Trophoblast cell (in vitro differentiated cells and primary cell): ENCODE results near the gene ING3.

ENCODE experiments used
- DNase-seq, 2 donors: peaks; one replicate each; pipeline ENCODE4 v3.0.0-alpha.2; 2016
- H2AFZ ChIP-seq: 2 replicates; pipeline ENCODE4 v1.6.1; 2013; ENCODE audit warnings: low read length, moderate library complexity, mild to moderate bottlenecking; ENCODE audit not compliant: insufficient read depth, poor library complexity
- H2AK5ac ChIP-seq: 2 replicates; pipeline ENCODE4 v1.6.1; 2013; ENCODE audit warnings: mild to moderate bottlenecking, low read length
- H2BK120ac ChIP-seq: 2 replicates; pipeline ENCODE4 v1.6.1; 2013; ENCODE audit warnings: low read length, mild to moderate bottlenecking, moderate library complexity; ENCODE audit not compliant: insufficient read depth, poor library complexity
- H2BK12ac ChIP-seq: 2 replicates; pipeline ENCODE4 v1.6.1; 2013; ENCODE audit warnings: mild to moderate bottlenecking, low read length, moderate library complexity
- H2BK5ac ChIP-seq: 2 replicates; pipeline ENCODE4 v1.6.1; 2013; ENCODE audit warnings: low read length, low read depth, moderate library complexity, mild to moderate bottlenecking; ENCODE audit not compliant: poor library complexity
- H3K14ac ChIP-seq: 2 replicates; pipeline ENCODE4 v1.6.1; 2013; ENCODE audit warnings: mild to moderate bottlenecking, low read length
- H3K18ac ChIP-seq: 2 replicates; pipeline ENCODE4 v1.6.1; 2013; ENCODE audit warnings: mild to moderate bottlenecking, low read length
- H3K23ac ChIP-seq: 2 replicates; pipeline ENCODE4 v1.6.1; 2013; ENCODE audit warnings: low read length
- H3K27ac ChIP-seq: 2 replicates; pipeline ENCODE4 v1.5.1; 2013; ENCODE audit warnings: low read depth, mild to moderate bottlenecking, inconsistent platforms, low read length, moderate library complexity
- H3K27me3 ChIP-seq: 2 replicates; pipeline ENCODE4 v1.6.1; 2013; ENCODE audit warnings: inconsistent platforms, mild to moderate bottlenecking, low read length, moderate library complexity; ENCODE audit not compliant: insufficient read depth
- H3K36me3 ChIP-seq, 2 experiments: 1 replicate in 1 of 2; 2 replicates in 1 of 2; pipeline ENCODE4 v1.6.1; 2013; ENCODE audit warnings: low read length in 2 of 2, mild to moderate bottlenecking in 2 of 2, moderate library complexity in 1 of 2; ENCODE audit not compliant: insufficient read depth in 2 of 2, control insufficient read depth in 1 of 2
- H3K4ac ChIP-seq: 2 replicates; pipeline ENCODE4 v1.6.1; 2013; ENCODE audit warnings: low read depth, mild to moderate bottlenecking, low read length, moderate library complexity
- H3K4me1 ChIP-seq, 2 experiments: 1 replicate in 1 of 2; 2 replicates in 1 of 2; pipeline ENCODE4 v1.6.1; 2013; ENCODE audit warnings: low read length in 2 of 2, mild to moderate bottlenecking in 2 of 2, moderate library complexity in 1 of 2; ENCODE audit not compliant: insufficient read depth in 2 of 2, control insufficient read depth in 1 of 2
- H3K4me2 ChIP-seq: 2 replicates; pipeline ENCODE4 v1.6.1; 2013; ENCODE audit warnings: inconsistent platforms, mild to moderate bottlenecking, low read length, moderate library complexity
- H3K4me3 ChIP-seq: 2 replicates; pipeline ENCODE4 v1.5.1; 2013; ENCODE audit warnings: mild to moderate bottlenecking, low read depth, low read length, inconsistent platforms
- H3K79me1 ChIP-seq: one replicate; pipeline ENCODE4 v1.6.1; 2013; ENCODE audit warnings: low read length
- H3K79me2 ChIP-seq: 2 replicates; pipeline ENCODE4 v1.6.1; 2013; ENCODE audit warnings: low read length, mild to moderate bottlenecking; ENCODE audit not compliant: control insufficient read depth, insufficient read depth, poor library complexity
- H3K9ac ChIP-seq: 2 replicates; pipeline ENCODE4 v1.6.1; 2013; ENCODE audit warnings: mild to moderate bottlenecking, low read length
- H3K9me3 ChIP-seq: 2 replicates; pipeline ENCODE4 v1.6.1; 2013; ENCODE audit warnings: low read depth, mild to moderate bottlenecking, control low read depth, inconsistent platforms, low read length; ENCODE audit not compliant: insufficient read depth
- H4K12ac ChIP-seq: 2 replicates; pipeline ENCODE4 v1.6.1; 2013; ENCODE audit warnings: low read depth, mild to moderate bottlenecking, low read length, moderate library complexity
- H4K8ac ChIP-seq: 2 replicates; pipeline ENCODE4 v1.6.1; 2013; ENCODE audit warnings: low read depth, mild to moderate bottlenecking, low read length, moderate library complexity
- H4K91ac ChIP-seq: one replicate; pipeline ENCODE4 v1.6.1; 2013; ENCODE audit warnings: low read depth, mild to moderate bottlenecking, low read length, moderate library complexity
- WGBS: extraction: QIAGEN DNeasy Blood & Tissue Kit; methylation state at CpG from one replicate; pipeline ENCODE4 v1.1.7; 2013; ENCODE audit warnings: missing lambda C conversion rate; ENCODE audit not compliant: insufficient read length, insufficient coverage; ENCODE audit errors: extremely low coverage; 5-methylcytosine and 5-hydroxymethylcytosine counted together

The ING3 gene

DNA sequence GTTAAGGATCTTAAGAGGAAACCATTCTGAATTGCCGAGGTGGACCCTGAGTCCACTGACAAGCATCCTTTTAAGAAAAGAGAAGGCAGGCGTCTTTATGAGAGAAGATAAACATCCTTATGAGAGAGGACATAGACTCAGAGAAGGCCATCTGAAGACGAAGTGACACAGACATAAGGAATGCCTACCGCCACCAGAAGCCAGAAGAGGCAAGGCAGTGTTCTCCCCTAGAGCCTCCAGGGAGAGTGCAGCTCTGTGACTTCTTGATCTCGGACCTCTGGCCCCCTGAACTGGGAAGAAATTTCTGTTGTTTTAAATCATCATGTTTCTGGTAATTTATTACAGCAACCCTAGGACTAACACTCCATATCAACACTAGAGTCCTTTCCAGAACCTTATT is 25.2 kb upstream of the ING3 start:
- H3K27ac ChIP-seq, result no peak overlapping the region
- H2BK5ac ChIP-seq, result no peak overlapping the region
- no peaks in the 10 kb centered on the region for H3K4me1 ChIP-seq
- H4K91ac ChIP-seq, result no peak overlapping the region
- no peak overlapping the region for H4K12ac ChIP-seq
- H3K14ac ChIP-seq, result no peak overlapping the region
- no peaks in the 10 kb centered on the region for H3K27me3 ChIP-seq
- WGBS, result no CpG with 5 or more reads among the region's 5 CpGs
- H2AFZ ChIP-seq, result no peak overlapping the region
- no peak overlapping the region for H3K18ac ChIP-seq
- DNase-seq, result peak; percentile 63 to 78
- H2BK120ac ChIP-seq, result no peak overlapping the region
- H3K4ac ChIP-seq, result no peak overlapping the region
- no peak overlapping the region for H3K4me2 ChIP-seq
- H3K23ac ChIP-seq, result no peak overlapping the region
- H3K79me2 ChIP-seq, result no peaks in the 10 kb centered on the region
- H3K36me3 ChIP-seq, result no peaks in the 10 kb centered on the region
- no peak overlapping the region for H4K8ac ChIP-seq
- no peak overlapping the region for H3K9ac ChIP-seq
- no peaks in the 10 kb centered on the region for H3K9me3 ChIP-seq
- H2BK12ac ChIP-seq, result no peak overlapping the region
- H3K79me1 ChIP-seq, result no peaks in the 10 kb centered on the region
- H3K4me3 ChIP-seq, result no peak overlapping the region
- H2AK5ac ChIP-seq, result no peak overlapping the region

GRCh38 chr7:120926943-120927346 is 23.6 kb upstream of the ING3 start:
- no CpG with 5 or more reads among the region's 2 CpGs for WGBS
- no peaks in the 10 kb centered on the region for H3K4me1 ChIP-seq
- no peaks in the 10 kb centered on the region for H3K9me3 ChIP-seq

DNA sequence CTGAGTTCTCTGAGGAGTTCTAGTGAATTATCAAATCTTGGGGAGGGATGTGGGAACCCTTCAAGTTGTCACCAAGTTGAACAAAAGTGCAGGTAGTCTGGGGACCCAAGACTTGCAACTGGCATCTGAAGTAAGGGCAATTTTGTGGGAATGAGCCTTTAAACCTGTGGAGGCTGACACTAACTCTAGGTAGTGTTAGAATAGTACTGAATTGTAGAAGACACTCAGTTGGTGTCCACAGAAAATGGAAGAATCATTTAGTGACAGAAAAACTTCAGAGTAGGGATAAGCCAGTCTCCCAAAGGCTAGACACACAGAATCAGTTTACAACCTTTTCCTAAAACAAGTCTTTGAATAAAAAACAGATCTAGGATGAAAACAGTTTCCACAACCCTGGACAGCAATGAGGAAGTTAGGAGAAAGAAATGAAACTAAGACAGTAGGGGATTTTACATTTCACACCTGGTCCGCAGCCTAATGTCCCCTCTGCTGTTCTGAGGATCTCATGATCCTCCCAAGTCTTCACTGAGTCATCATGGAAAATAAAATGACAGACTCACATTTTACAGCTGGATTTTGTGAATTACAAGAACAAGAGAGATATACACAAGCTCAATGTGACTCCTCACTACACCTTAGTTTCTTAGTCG is 23.0 kb upstream of the ING3 start:
- Histone ChIP-seq H3K9ac (no peak overlapping the region), H3K27me3 (no peaks in the 10 kb centered on the region), H2BK12ac (no peak overlapping the region), H3K14ac (no peak overlapping the region), H3K36me3 (no peaks in the 10 kb centered on the region), H3K4me3 (no peak overlapping the region), H3K79me2 (no peaks in the 10 kb centered on the region), H4K91ac (no peak overlapping the region), H2AK5ac (no peak overlapping the region), H4K8ac (no peak overlapping the region), H3K18ac (no peak overlapping the region), H2AFZ (no peak overlapping the region), H3K4me2 (no peak overlapping the region), H3K4me1 (no peaks in the 10 kb centered on the region), H3K27ac (no peak overlapping the region), H3K9me3 (no peaks in the 10 kb centered on the region), H2BK120ac (no peak overlapping the region), H3K23ac (no peak overlapping the region), H4K12ac (no peak overlapping the region), H3K4ac (no peak overlapping the region), H3K79me1 (no peaks in the 10 kb centered on the region), H2BK5ac (no peak overlapping the region)
- DNase-seq, result no peak
- WGBS, result no CpG with 5 or more reads among the region's 2 CpGs

More at GRCh38 chr7:120926943-120927346, 23.6 kb upstream of the ING3 start:
- H4K91ac ChIP-seq, result no peak overlapping the region
- no peak overlapping the region for H3K4me2 ChIP-seq
- peak; percentile 56 to 72 for DNase-seq
- H2AK5ac ChIP-seq, result no peak overlapping the region
- no peaks in the 10 kb centered on the region for H3K27me3 ChIP-seq
- H2BK5ac ChIP-seq, result no peak overlapping the region
- no peak overlapping the region for H2BK12ac ChIP-seq
- H3K9ac ChIP-seq, result no peak overlapping the region
- H3K27ac ChIP-seq, result no peak overlapping the region
- H3K14ac ChIP-seq, result no peak overlapping the region
- H3K18ac ChIP-seq, result no peak overlapping the region
- H4K8ac ChIP-seq, result no peak overlapping the region
- H3K4ac ChIP-seq, result no peak overlapping the region
- no peak overlapping the region for H2BK120ac ChIP-seq
- H3K79me2 ChIP-seq, result no peaks in the 10 kb centered on the region
- no peak overlapping the region for H3K23ac ChIP-seq
- H2AFZ ChIP-seq, result no peak overlapping the region
- no peaks in the 10 kb centered on the region for H3K79me1 ChIP-seq
- no peaks in the 10 kb centered on the region for H3K36me3 ChIP-seq
- H4K12ac ChIP-seq, result no peak overlapping the region
- H3K4me3 ChIP-seq, result no peak overlapping the region

GRCh38 chr7:120931243-120931642 is 19.3 kb upstream of the ING3 start:
- Histone ChIP-seq H3K27me3 (no peaks in the 10 kb centered on the region), H3K36me3 (no peaks in the 10 kb centered on the region), H3K4ac (no peak overlapping the region), H2BK12ac (no peak overlapping the region), H3K4me2 (no peak overlapping the region), H2BK120ac (no peak overlapping the region), H3K18ac (no peak overlapping the region), H4K12ac (no peak overlapping the region), H3K27ac (no peak overlapping the region), H4K8ac (no peak overlapping the region), H3K79me2 (no peaks in the 10 kb centered on the region), H3K9ac (no peak overlapping the region), H2AK5ac (no peak overlapping the region), H2BK5ac (no peak overlapping the region), H3K4me1 (no peaks in the 10 kb centered on the region), H3K4me3 (no peak overlapping the region), H3K23ac (no peak overlapping the region), H3K14ac (no peak overlapping the region), H3K79me1 (no peaks in the 10 kb centered on the region), H2AFZ (no peak overlapping the region), H4K91ac (no peak overlapping the region), H3K9me3 (no peaks in the 10 kb centered on the region)
- WGBS, result no CpG with 5 or more reads among the region's 1 CpG
- no peak for DNase-seq
